Erythroblast (primary cell): ENCODE results near the gene SAMD4A.

Experiments
- GATA1 ChIP-seq: IDR thresholded peaks from 2 replicates; pipeline ENCODE4 v1.6.1; 2011; ENCODE audit warnings: low read depth, mild to moderate bottlenecking, control low read depth, low read length, moderate library complexity
- POLR2A ChIP-seq: IDR thresholded peaks from 2 replicates; pipeline ENCODE4 v1.6.1; 2011; ENCODE audit warnings: mild to moderate bottlenecking, low read length

- TF ChIP-seq POLR2A = no peak
- no peak for TF ChIP-seq GATA1
These were observed 135.6 kb downstream of the SAMD4A start for GRCh38 chr14:54702492-54702891.
